ENCODE measurements around the gene ZFP28. TPM values are rescaled to one million over a fixed set of nuclear protein-coding genes. Genes with fewer than 3 reads are reported as not detected.

The ZFP28 gene
- polyA plus RNA-seq, 1 donor = 18.3 TPM

DNA sequence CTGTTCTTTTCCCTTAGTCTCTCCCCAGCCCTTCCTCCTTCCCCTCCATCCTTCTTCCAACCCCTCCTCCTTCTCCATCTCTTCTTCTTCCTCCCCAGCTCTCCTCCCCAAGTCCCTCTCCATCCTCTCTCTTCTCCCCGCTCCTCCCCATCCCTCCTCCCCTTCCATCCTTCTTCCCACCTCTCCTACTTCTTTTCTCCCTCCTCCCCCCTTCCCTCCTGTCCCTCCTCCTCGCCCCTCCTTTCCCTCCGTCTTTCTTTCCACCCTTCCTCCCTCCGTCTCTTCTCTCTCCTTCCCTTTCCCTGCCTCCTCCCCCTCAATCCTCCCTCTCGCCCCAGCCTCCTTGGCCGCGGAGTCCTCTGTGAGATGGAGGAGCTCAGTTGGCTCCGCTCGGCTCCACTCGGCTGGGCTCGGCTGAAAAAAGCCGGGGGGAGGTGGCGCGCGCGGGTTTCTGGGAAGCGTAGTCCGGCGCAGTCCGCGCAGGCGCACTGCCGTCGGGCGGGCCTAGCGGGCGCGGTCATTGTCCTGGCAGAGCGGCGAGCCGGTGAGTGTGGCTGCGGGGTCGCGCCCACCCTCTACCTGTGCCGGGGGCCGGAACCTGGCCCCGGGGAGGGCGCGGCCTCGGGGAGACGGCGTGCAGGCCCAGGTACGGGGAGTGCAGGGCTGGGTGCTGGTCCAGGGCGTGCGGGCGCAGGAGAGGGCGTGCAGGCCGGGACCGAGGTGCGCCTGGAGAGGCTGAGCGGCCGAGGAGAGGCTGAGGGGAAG is 56.2 kb downstream of the ZFP28 start, which contains the start of gene ZNF71:
Gene ZNF71 (plus strand): TSS at position 520 of the 765 bp plus-strand sequence. CDS start 6,257 bp downstream, outside the sequence.
- DNase-seq = peak; percentile 90

GRCh38 chr19:56595548-56595899 is 56.8 kb downstream of the ZFP28 start:
- DNase-seq = no peak

DNA sequence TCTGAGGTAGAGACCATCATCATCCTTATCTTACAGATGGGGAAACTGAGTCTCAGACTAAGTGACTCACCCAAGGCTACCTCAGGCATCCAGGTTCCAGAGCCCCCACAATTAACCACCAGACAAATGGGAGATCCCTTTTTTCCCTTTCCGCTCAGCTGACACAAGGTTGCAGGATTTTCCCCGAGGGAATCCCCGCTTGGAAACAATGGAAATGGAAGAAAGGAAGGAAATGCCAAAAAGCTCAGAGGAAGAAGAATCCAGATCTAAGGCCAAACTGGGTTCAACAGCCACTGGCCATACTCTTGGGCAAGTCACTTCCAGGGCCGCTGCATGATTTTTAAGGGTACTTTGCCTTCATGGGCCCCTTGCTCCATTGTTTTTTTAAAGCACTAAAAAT is 57.9 kb downstream of the ZFP28 start:
- no peak for DNase-seq

GRCh38 chr19:56597696-56598095 is 58.9 kb downstream of the ZFP28 start:
- no peak for DNase-seq

GRCh38 chr19:56601375-56601774 is 62.6 kb downstream of the ZFP28 start:
- no peak for DNase-seq

DNA sequence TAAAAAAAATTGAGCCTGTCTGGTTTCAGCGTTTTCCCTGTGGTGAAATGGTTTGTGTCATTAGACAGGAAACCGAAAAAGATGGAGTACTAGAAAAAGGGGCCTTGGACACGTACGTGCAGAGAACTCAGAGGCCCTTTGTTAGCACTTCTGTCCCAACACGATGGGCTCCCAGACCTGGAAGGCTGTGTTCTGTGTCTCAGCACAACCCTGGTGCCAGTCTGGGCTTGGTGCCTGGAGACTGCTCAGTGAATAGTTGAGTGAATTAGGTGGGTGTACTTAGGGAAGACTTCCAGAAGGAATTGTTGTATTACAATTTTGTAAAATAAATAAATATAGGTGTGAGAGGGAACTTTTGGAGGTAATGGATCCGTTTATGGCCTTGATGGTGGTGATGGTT is 65.1 kb downstream of the ZFP28 start:
- DNase-seq = no peak

Other genes starting within 250 kb of the ZFP28 start
- 21.3 TPM for gene ZSCAN5A, start 224.1 kb upstream of the ZFP28 start, polyA plus RNA-seq (ENCODE audit: insufficient read length)
- 14.8 TPM for gene ZNF582, start 145.4 kb upstream of the ZFP28 start, polyA plus RNA-seq (ENCODE audit: insufficient read length)
- gene ZNF583, start 134.6 kb upstream of the ZFP28 start, polyA plus RNA-seq (ENCODE audit: insufficient read length) = 11.9 TPM
- 25.3 TPM for gene ZNF667, start 61.6 kb upstream of the ZFP28 start, polyA plus RNA-seq (ENCODE audit: insufficient read length)
- gene ZNF471, start 31.1 kb upstream of the ZFP28 start, polyA plus RNA-seq (ENCODE audit: insufficient read length) = 39.1 TPM
- 12.7 TPM for gene ZNF470, start 28.5 kb downstream of the ZFP28 start, polyA plus RNA-seq (ENCODE audit: insufficient read length)
- 7.8 TPM for gene ZNF71, start 56.4 kb downstream of the ZFP28 start, polyA plus RNA-seq (ENCODE audit: insufficient read length)
- gene SMIM17, start 104.2 kb downstream of the ZFP28 start, polyA plus RNA-seq (ENCODE audit: insufficient read length) = 2.4 TPM
- 3.1 TPM for gene ZNF835, start 132.8 kb downstream of the ZFP28 start, polyA plus RNA-seq (ENCODE audit: insufficient read length)